ENCODE results near the gene GALNT16.
"Not testable (repeated sequence)": the region's sequence is repeated elsewhere in the genome, so short reads cannot be mapped to it uniquely, and the experiment has no call there.

Gene GALNT16
- total RNA-seq: 0 to 0.25 (median 0.02) reads per million in 18 experiments

GRCh38 chr14:69259527-69260189, at the start of gene GALNT16:
Gene GALNT16, plus strand, starts transcription at chr14:69260158. Its CDS starts 133 bp downstream, at chr14:69260291.
- no peak for DNase-seq

- DNase-seq: no peak
Observed at GRCh38 chr14:69214393-69214792, 45.6 kb upstream of the GALNT16 start.

- not testable (repeated sequence) for DNase-seq
Observed at GRCh38 chr14:69217663-69218062, 42.3 kb upstream of the GALNT16 start.

- no peak for DNase-seq
Observed at GRCh38 chr14:69224946-69225345, 35.0 kb upstream of the GALNT16 start.

- DNase-seq: no peak
Observed at GRCh38 chr14:69226178-69226577, 33.8 kb upstream of the GALNT16 start.

GRCh38 chr14:69226736-69227135, 33.2 kb upstream of the GALNT16 start:
- DNase-seq: peak in 1 of 2 donors; percentile 8

- DNase-seq: no peak
Observed at GRCh38 chr14:69231486-69231885, 28.5 kb upstream of the GALNT16 start.

- DNase-seq: no peak
Observed at GRCh38 chr14:69232388-69232787, 27.6 kb upstream of the GALNT16 start.

- no peak for DNase-seq
Observed at GRCh38 chr14:69234106-69234505, 25.9 kb upstream of the GALNT16 start.

- DNase-seq: no peak
Observed at GRCh38 chr14:69235708-69236107, 24.2 kb upstream of the GALNT16 start.

GRCh38 chr14:69237142-69237541, 22.8 kb upstream of the GALNT16 start:
- DNase-seq: no peak

GRCh38 chr14:69237584-69237983, 22.4 kb upstream of the GALNT16 start:
- no peak for DNase-seq

GRCh38 chr14:69238883-69239282, 21.1 kb upstream of the GALNT16 start:
- no peak for DNase-seq

- DNase-seq: no peak
Observed at GRCh38 chr14:69240527-69241173, 19.3 kb upstream of the GALNT16 start.

GRCh38 chr14:69241577-69241976, 18.4 kb upstream of the GALNT16 start:
- no peak for DNase-seq

GRCh38 chr14:69242311-69243224, 17.4 kb upstream of the GALNT16 start:
- DNase-seq: peak; percentile 67 to 75

- peak in 1 of 2 donors; percentile 15 for DNase-seq
Observed at GRCh38 chr14:69244946-69245345, 15.0 kb upstream of the GALNT16 start.

- no peak for DNase-seq
Observed at GRCh38 chr14:69246331-69246730, 13.6 kb upstream of the GALNT16 start.

- no peak for DNase-seq
Observed at GRCh38 chr14:69247676-69248440, 12.1 kb upstream of the GALNT16 start.

- DNase-seq: no peak
Observed at GRCh38 chr14:69249603-69250002, 10.4 kb upstream of the GALNT16 start.

GRCh38 chr14:69252851-69253250, 7.1 kb upstream of the GALNT16 start:
- no peak for DNase-seq

GRCh38 chr14:69259168-69259526, 811 bp upstream of the GALNT16 start:
- no peak for DNase-seq

Data from inflammatory macrophage (primary cell).